ENCODE measurements around the gene IFI6. TPM values are rescaled to one million over a fixed set of nuclear protein-coding genes. Genes with fewer than 3 reads are reported as not detected.

IFI6 gene
- total RNA-seq, 1 experiment from 2014 or later, result 4.3 TPM

- peaks cover 8 to 18% (median 17%) of the 10 kb centered on the region in 3 experiments for H3K36me3 Mint-ChIP-seq (ENCODE audit: insufficient read depth in 1 of 3, low read depth in 3 of 3)
- H3K4me2 ChIP-seq (ENCODE audit: insufficient read depth, insufficient read length, low read length), result no peak overlapping the region
- H3K23me2 ChIP-seq (ENCODE audit: insufficient read length, low read depth, low read length, poor library complexity, severe bottlenecking), result no peaks in the 10 kb centered on the region
- H3K27ac ChIP-seq (ENCODE audit: insufficient read length, low read depth, low read length), result no peak overlapping the region
- no peaks in the 10 kb centered on the region for H4K20me1 ChIP-seq (ENCODE audit: control insufficient read depth, insufficient read depth, insufficient read length)
- no peak overlapping the region for H3K56ac ChIP-seq (ENCODE audit: insufficient read length, low read depth, low read length)
- no peak overlapping the region for H4K91ac ChIP-seq (ENCODE audit: insufficient read length, low read depth, low read length)
- H2BK15ac ChIP-seq (ENCODE audit: low read depth, low read length), result no peak overlapping the region
- no peak overlapping the region for H3K27ac Mint-ChIP-seq
- H4K8ac ChIP-seq (replicated peaks; ENCODE audit: insufficient read length, low read depth, low read length), result no peak overlapping the region
- no peak overlapping the region for H3K4me3 Mint-ChIP-seq
- H2AFZ ChIP-seq (ENCODE audit: low read length), result no peak overlapping the region
- no peak overlapping the region for H3K18ac ChIP-seq (ENCODE audit: insufficient read length, low read depth, low read length)
- H2BK20ac ChIP-seq (ENCODE audit: low read depth, low read length, poor library complexity, severe bottlenecking), result no peak overlapping the region
- no peak overlapping the region for H3K14ac ChIP-seq (ENCODE audit: insufficient read depth, low read length)
- H2BK120ac ChIP-seq (ENCODE audit: low read depth, low read length, poor library complexity, severe bottlenecking), result no peak overlapping the region
- no peak overlapping the region for H3K4ac ChIP-seq (ENCODE audit: low read depth, low read length)
- H3K9me3 Mint-ChIP-seq, result peaks cover 41 to 49% of the 10 kb centered on the region in 2 experiments
- H2BK5ac ChIP-seq (ENCODE audit: insufficient read length, low read length), result no peak overlapping the region
- H4K5ac ChIP-seq (ENCODE audit: insufficient read length, low read depth, low read length), result no peak overlapping the region
- H3K23ac ChIP-seq (ENCODE audit: insufficient read length, low read depth, low read length), result no peak overlapping the region
- no peaks in the 10 kb centered on the region for H3K4me1 Mint-ChIP-seq
- H3K9me3 ChIP-seq (ENCODE audit: control insufficient read depth, low read depth, low read length), result no peaks in the 10 kb centered on the region
- H3K4me1 ChIP-seq (ENCODE audit: insufficient read depth, low read length), result no peaks in the 10 kb centered on the region
- no peaks in the 10 kb centered on the region for H3K79me1 ChIP-seq (ENCODE audit: insufficient read depth, low read depth, low read length, poor library complexity, severe bottlenecking)
- H3T11ph ChIP-seq (ENCODE audit: low read length), result no peak overlapping the region
- no peak for DNase-seq
- H2AK5ac ChIP-seq (ENCODE audit: insufficient read length, low read length), result no peak overlapping the region
- no peak for TF ChIP-seq CTCF (conservative IDR thresholded peaks at IDR 0.05)
- no peak overlapping the region for H3K9ac ChIP-seq (ENCODE audit: extremely low read depth, insufficient read length, low read length)
- no peak overlapping the region for H2BK12ac ChIP-seq (ENCODE audit: insufficient read length, low read depth, low read length)
- no peaks in the 10 kb centered on the region for H3K79me2 ChIP-seq (ENCODE audit: insufficient read depth, low read length)
- no peaks in the 10 kb centered on the region for H3K27me3 ChIP-seq (ENCODE audit: insufficient read depth, low read length)
- H3K27me3 Mint-ChIP-seq (ENCODE audit: low read depth), result peaks cover 8% of the 10 kb centered on the region
These were observed 6.8 kb upstream of the IFI6 start for GRCh38 chr1:27678747-27679146.

Measured in H9 (cell line).